Mucosa of descending colon (tissue), 3 donors: ENCODE measurements around the gene FARP1. TPM values are rescaled to one million over a fixed set of nuclear protein-coding genes. Genes with fewer than 3 reads are reported as not detected.

ENCODE experiments used
- ATAC-seq: fragments of 200-7000 bp; cut with Tn5 transposase; one replicate; pipeline ENCODE4 v1.9.1; 2020; ENCODE audit warnings: mild to moderate bottlenecking, moderate library complexity
- DNase-seq, 3 donors: peaks; one replicate each; pipeline ENCODE4 v3.0.0-alpha.2; 2020
- H3K36me3 ChIP-seq: fragments of 200-600 bp; one replicate; pipeline ENCODE4 v1.8.0; 2021; ENCODE audit warnings: low read depth, mild to moderate bottlenecking
- H3K4me1 ChIP-seq: fragments of 200-600 bp; one replicate; pipeline ENCODE4 v1.8.0; 2021; ENCODE audit warnings: low read depth, mild to moderate bottlenecking
- H3K4me3 ChIP-seq: fragments of 200-600 bp; one replicate; pipeline ENCODE4 v1.8.0; 2021; ENCODE audit warnings: mild to moderate bottlenecking
- H3K9me3 ChIP-seq: fragments of 200-600 bp; one replicate; pipeline ENCODE4 v1.8.0; 2021; ENCODE audit warnings: mild to moderate bottlenecking
- intact Hi-C, 2 donors: fragments of 100-400 bp; cut with DNase I in 1 of 2; cut with micrococcal nuclease in 1 of 2; formaldehyde crosslinking; loops; one replicate each; pipeline versions ENCODE4 v1.11.0 to v1.11.1; 2022; cut with DNase I, micrococcal nuclease
- total RNA-seq, 3 donors: library from RNA; stranded (reverse); fragmentation: NEBNext Ultra II Directional in 2 of 3; extraction: Animal tissue kit (Norgen Biotek cat#: 25700) in 2 of 3; gene quantifications; one replicate each; pipeline versions ENCODE4 v1.2.1 to v1.2.4, GENCODE V29; 2021 to 2023
- TF ChIP-seq, protein P1 (sequence below): fragments of 200-600 bp; IDR thresholded peaks from one replicate; pipeline ENCODE4 v1.8.0; 2022; ENCODE audit warnings: antibody characterized with exemption, mild to moderate bottlenecking
- donor health status: DM: no; HTN: no; CAD: no; lungs with moderate emphysema.
- donor health status: DM: no; HTN: no; CAD: no.
- donor health status: DM: no; HTN: yes; CAD: no.

The FARP1 gene
- total RNA-seq, 3 donors from 2014 or later: 44.4 to 111 (median 53.6) TPM

DNA sequence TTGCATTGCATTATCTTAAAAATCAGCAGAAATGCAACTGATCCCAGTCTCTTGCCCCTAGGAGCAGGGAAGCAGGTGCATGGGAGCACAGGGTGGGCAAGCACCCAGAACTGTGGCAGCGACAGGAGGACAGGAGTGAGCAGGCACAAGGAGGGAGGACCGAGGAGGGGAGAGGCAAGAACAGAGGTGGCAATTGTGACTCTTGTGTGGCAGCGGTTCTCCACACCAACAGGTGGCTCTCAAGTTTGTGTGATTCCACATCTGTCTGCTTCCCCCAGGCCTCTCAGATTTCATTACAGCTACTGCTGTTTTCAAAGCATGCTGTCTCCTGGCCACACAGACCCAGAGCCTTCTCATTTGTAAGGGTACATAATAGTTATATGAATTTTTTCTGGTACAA, 325.5 kb downstream of the FARP1 start:
- no peaks in the 10 kb centered on the region for H3K36me3 ChIP-seq
- peaks cover 5% of the 10 kb centered on the region for H3K4me1 ChIP-seq
- H3K9me3 ChIP-seq: no peaks in the 10 kb centered on the region
- intact Hi-C loops: no loop called here
- DNase-seq (no peak), ATAC-seq (no peak)
- H3K4me3 ChIP-seq: no peak overlapping the region
- TF ChIP-seq, protein P1, sequence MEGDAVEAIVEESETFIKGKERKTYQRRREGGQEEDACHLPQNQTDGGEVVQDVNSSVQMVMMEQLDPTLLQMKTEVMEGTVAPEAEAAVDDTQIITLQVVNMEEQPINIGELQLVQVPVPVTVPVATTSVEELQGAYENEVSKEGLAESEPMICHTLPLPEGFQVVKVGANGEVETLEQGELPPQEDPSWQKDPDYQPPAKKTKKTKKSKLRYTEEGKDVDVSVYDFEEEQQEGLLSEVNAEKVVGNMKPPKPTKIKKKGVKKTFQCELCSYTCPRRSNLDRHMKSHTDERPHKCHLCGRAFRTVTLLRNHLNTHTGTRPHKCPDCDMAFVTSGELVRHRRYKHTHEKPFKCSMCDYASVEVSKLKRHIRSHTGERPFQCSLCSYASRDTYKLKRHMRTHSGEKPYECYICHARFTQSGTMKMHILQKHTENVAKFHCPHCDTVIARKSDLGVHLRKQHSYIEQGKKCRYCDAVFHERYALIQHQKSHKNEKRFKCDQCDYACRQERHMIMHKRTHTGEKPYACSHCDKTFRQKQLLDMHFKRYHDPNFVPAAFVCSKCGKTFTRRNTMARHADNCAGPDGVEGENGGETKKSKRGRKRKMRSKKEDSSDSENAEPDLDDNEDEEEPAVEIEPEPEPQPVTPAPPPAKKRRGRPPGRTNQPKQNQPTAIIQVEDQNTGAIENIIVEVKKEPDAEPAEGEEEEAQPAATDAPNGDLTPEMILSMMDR: no peak

DNA sequence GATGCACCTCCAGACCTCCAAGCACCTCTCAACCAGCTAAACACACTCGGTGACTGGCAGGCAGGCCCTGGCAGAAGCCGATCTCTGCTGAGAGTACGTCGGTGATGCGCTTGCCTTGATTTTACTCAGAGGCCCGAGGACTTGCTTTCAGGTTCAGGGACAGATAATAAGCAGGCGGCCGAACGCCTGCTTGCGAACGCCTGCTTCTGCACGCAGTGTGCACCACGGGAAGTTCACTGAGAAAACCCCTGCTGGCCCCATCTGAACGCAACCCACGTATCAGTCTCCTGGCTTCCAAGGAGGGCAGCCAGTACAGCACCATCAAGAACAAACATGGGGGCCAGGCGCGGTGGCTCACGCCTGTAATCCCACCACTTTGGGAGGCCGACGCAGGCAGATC, 326.0 kb downstream of the FARP1 start:
- intact Hi-C loops: no loop called here
- Histone ChIP-seq H3K4me1 (peaks cover 5% of the 10 kb centered on the region), H3K9me3 (no peaks in the 10 kb centered on the region), H3K36me3 (no peaks in the 10 kb centered on the region), H3K4me3 (no peak overlapping the region)
- ATAC-seq: no peak
- TF ChIP-seq, protein P1: no peak
- no peak for DNase-seq

DNA sequence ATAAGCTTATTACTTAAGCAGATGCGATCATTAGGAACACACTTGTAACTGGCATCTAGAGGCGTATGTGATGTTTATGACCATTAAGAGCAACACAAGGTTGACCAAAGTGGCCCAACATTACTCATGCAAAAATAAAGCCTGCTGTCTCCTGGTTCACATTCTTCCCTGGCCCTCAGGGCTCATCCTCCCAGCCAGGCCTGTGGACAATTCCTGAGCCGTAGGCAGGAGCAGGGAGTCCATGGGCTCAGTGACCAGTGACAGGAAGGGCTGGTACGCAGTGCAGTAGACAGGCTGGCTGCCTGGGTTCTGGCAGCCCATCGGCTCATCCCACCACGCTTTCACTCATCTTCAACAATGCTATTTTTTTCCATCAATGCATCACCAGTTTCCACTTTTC, 328.0 kb downstream of the FARP1 start:
- TF ChIP-seq, protein P1: no peak
- no peaks in the 10 kb centered on the region for H3K9me3 ChIP-seq
- no peak overlapping the region for H3K4me3 ChIP-seq
- ATAC-seq: no peak
- intact Hi-C loops: no loop called here
- peaks cover 11% of the 10 kb centered on the region for H3K4me1 ChIP-seq
- H3K36me3 ChIP-seq: no peaks in the 10 kb centered on the region
- DNase-seq: no peak

DNA sequence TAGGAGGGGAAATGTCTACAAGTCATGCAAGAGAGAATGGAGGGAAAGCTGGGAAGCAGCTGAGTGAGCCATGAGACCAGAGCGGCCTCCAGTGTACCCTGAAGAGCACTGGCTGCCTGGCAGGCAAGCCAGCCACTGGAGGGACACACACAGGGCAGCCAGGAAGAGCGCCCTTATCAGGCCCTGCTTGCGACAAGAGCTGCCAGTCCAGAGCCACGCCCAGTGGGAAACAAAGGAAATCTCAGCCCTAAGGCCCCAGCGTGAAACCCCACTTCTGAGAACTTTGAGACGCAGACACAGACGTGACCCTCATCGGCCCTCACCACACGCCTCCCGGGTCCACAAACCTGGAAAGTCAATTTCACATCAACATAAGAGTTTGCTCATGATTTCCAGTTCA, 329.0 kb downstream of the FARP1 start:
- ATAC-seq (peak; percentile 25), DNase-seq (no peak)
- no peaks in the 10 kb centered on the region for H3K36me3 ChIP-seq

DNA sequence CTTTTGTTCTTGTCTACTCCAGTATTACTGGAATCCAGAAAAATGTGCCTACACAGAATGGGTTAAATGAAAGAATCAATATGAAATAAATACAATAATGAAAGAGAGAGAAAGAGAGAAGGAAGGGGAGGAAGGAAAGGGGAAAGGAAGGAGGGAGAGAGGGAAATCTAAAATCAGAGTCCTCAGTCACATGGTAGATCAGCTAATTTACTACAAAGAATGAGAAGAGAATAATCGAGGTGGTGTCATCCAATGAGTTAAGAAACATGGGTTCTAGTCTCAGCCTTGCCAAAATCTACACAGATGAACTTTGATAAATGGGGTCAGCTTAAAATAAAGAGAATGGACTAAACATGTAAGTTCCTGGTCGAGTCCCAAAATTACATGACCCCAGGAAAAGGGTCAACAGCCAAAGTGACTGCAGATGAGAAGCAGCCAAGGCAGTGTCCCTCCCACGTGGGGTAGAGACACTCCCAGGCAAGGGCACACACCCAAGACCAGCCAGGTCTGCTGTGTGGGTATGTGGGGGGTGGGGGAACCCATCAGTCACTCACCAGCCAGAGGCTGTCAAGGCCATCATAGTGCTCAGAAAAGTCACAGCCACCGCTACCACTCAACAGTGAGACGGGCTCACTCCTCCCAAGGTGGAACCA, 330.4 kb downstream of the FARP1 start:
- Histone ChIP-seq H3K36me3 (no peaks in the 10 kb centered on the region), H3K9me3 (no peaks in the 10 kb centered on the region), H3K4me3 (no peak overlapping the region), H3K4me1 (peaks cover 17% of the 10 kb centered on the region)
- intact Hi-C loops: no loop called here
- no peak for DNase-seq
- TF ChIP-seq, protein P1: no peak
- ATAC-seq: no peak

More for the DNA sequence above, 329.0 kb downstream of the FARP1 start:
- TF ChIP-seq, protein P1: no peak
- H3K4me3 ChIP-seq: no peak overlapping the region
- peaks cover 17% of the 10 kb centered on the region for H3K4me1 ChIP-seq
- no peaks in the 10 kb centered on the region for H3K9me3 ChIP-seq
- intact Hi-C loops: no loop called here

DNA sequence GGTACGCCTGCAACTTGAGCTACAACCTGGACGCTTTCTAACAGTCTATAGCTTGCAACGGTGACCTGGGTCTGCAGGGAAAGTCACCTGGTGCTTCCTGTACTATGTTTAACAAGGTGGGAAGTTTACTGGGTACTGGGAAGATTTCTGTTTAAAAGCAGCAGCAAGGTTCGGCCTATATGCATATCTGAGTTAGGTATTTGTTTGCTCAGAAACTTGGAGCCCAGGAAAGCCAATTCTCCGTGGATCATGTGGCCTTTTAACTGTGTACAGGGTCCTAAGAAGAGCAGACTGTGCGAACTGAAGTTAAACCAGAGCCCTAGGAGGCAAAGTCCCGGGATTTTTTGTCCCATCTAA, 330.9 kb downstream of the FARP1 start:
- H3K4me3 ChIP-seq: no peak overlapping the region
- no peaks in the 10 kb centered on the region for H3K36me3 ChIP-seq
- DNase-seq (no peak), ATAC-seq (no peak)
- no peaks in the 10 kb centered on the region for H3K9me3 ChIP-seq
- intact Hi-C loops: no loop called here
- TF ChIP-seq, protein P1: no peak
- H3K4me1 ChIP-seq: peaks cover 18% of the 10 kb centered on the region
